IMR-90 (cell line): Measurements from ENCODE around the gene ITGB1BP1. TPM values are rescaled to one million over a fixed set of nuclear protein-coding genes. Genes with fewer than 3 reads are reported as not detected.

Source experiments
- ATAC-seq: fragments of 200-7000 bp; cut with Tn5 transposase; 2 replicates; pipeline ENCODE4 v1.9.1; 2020; ENCODE audit warnings: low read depth, mild to moderate bottlenecking, moderate library complexity
- BruUV-seq: library from RNA; stranded (reverse); fragments of 400-500 nt; replicated peaks from 2 replicates; lab custom pipeline; 2021; lab: Mats Ljungman, UMichigan
- CTCF ChIA-PET: fragments of 300-600 bp; formaldehyde crosslinking; extraction: SDS; loops from one replicate; lab custom pipeline; 2021; ENCODE audit warnings: antibody characterized with exemption; lab: Yijun Ruan, JAX
- POLR2A ChIA-PET: fragments of 300-600 bp; sonication (Branson Sonifier 250); formaldehyde crosslinking; loops from one replicate; lab custom pipeline; 2022; ENCODE audit warnings: antibody characterized with exemption; ENCODE audit not compliant: unreplicated experiment; lab: Charles Lee
- DNase-seq: peaks from one replicate; pipeline ENCODE4 v3.0.0; 2013
- H2AFZ ChIP-seq: replicated peaks from 2 replicates; pipeline ENCODE3; 2013; ENCODE audit warnings: low read length, mild to moderate bottlenecking; ENCODE audit not compliant: poor library complexity
- H2AK5ac ChIP-seq: 2 replicates; pipeline ENCODE4 v1.6.1; 2013; ENCODE audit warnings: low read depth, low read length, inconsistent platforms
- H2AK9ac ChIP-seq: replicated peaks from 2 replicates; pipeline ENCODE3; 2013; ENCODE audit warnings: mild to moderate bottlenecking, low read depth, low read length, moderate library complexity; ENCODE audit not compliant: poor library complexity
- H2BK120ac ChIP-seq: 2 replicates; pipeline ENCODE4 v1.6.1; 2013; ENCODE audit warnings: low read depth, low read length, inconsistent platforms
- H2BK15ac ChIP-seq: 3 replicates; pipeline ENCODE4 v1.6.1; 2013; ENCODE audit warnings: low read depth, low read length, inconsistent platforms
- H2BK20ac ChIP-seq: 2 replicates; pipeline ENCODE4 v1.6.1; 2013; ENCODE audit warnings: low read depth, mild to moderate bottlenecking, inconsistent platforms, low read length, moderate library complexity
- H2BK5ac ChIP-seq: 2 replicates; pipeline ENCODE4 v1.6.1; 2013; ENCODE audit warnings: mild to moderate bottlenecking, low read depth, low read length, inconsistent platforms; ENCODE audit not compliant: poor library complexity, severe bottlenecking
- H3K14ac ChIP-seq: replicated peaks from 2 replicates; pipeline ENCODE4 v1.6.1; 2013; ENCODE audit warnings: low read depth, low read length, inconsistent platforms
- H3K18ac ChIP-seq: 2 replicates; pipeline ENCODE4 v1.6.1; 2013; ENCODE audit warnings: low read depth, low read length, control low read depth
- H3K23ac ChIP-seq: 2 replicates; pipeline ENCODE4 v1.6.1; 2013; ENCODE audit warnings: low read depth, low read length, inconsistent platforms
- H3K27ac ChIP-seq: 2 replicates; pipeline ENCODE4 v1.5.1; 2013; ENCODE audit warnings: mild to moderate bottlenecking, control low read depth, low read length; ENCODE audit not compliant: insufficient read depth
- H3K27me3 ChIP-seq: 2 replicates; pipeline ENCODE4 v1.6.1; 2013; ENCODE audit warnings: low read length; ENCODE audit not compliant: control insufficient read depth, insufficient read depth
- H3K36me3 ChIP-seq: 2 replicates; pipeline ENCODE4 v1.6.1; 2013; ENCODE audit warnings: low read length, mixed read lengths; ENCODE audit not compliant: control insufficient read depth, insufficient read depth
- H3K4ac ChIP-seq: 2 replicates; pipeline ENCODE4 v1.6.1; 2013; ENCODE audit warnings: low read depth, low read length, inconsistent platforms
- H3K4me1 ChIP-seq: 2 replicates; pipeline ENCODE4 v1.6.1; 2013; ENCODE audit warnings: low read length, mixed read lengths; ENCODE audit not compliant: control insufficient read depth, insufficient read depth
- H3K4me2 ChIP-seq: 2 replicates; pipeline ENCODE4 v1.6.1; 2013; ENCODE audit warnings: low read depth, mild to moderate bottlenecking, control low read depth, low read length, moderate library complexity
- H3K4me3 ChIP-seq: 2 replicates; pipeline ENCODE4 v1.5.1; 2013; ENCODE audit warnings: low read depth, mild to moderate bottlenecking, control low read depth, low read length, moderate library complexity; ENCODE audit not compliant: insufficient read depth
- H3K56ac ChIP-seq: 2 replicates; pipeline ENCODE4 v1.6.1; 2013; ENCODE audit warnings: low read length, inconsistent platforms; ENCODE audit not compliant: insufficient read depth; ENCODE audit errors: extremely low read depth
- H3K79me1 ChIP-seq, 2 experiments: 2 replicates each; pipeline ENCODE4 v1.6.1; 2013; ENCODE audit warnings: low read length in 2 of 2, inconsistent platforms in 1 of 2, low read depth in 1 of 2
- H3K9ac ChIP-seq: 2 replicates; pipeline ENCODE4 v1.6.1; 2013; ENCODE audit warnings: low read depth, low read length, control low read depth
- H3K9me1 ChIP-seq: 2 replicates; pipeline ENCODE4 v1.6.1; 2013; ENCODE audit warnings: low read length, inconsistent platforms; ENCODE audit not compliant: insufficient read depth
- H3K9me3 ChIP-seq: 2 replicates; pipeline ENCODE4 v1.6.1; 2013; ENCODE audit warnings: low read length; ENCODE audit not compliant: control insufficient read depth, insufficient read depth
- H4K20me1 ChIP-seq: 2 replicates; pipeline ENCODE4 v1.6.1; 2013; ENCODE audit warnings: low read length, inconsistent platforms; ENCODE audit not compliant: insufficient read depth
- H4K5ac ChIP-seq: 2 replicates; pipeline ENCODE4 v1.6.1; 2013; ENCODE audit warnings: mild to moderate bottlenecking, low read depth, low read length, control low read depth
- H4K8ac ChIP-seq, 2 experiments: 2 replicates each; pipeline ENCODE4 v1.6.1; 2013; ENCODE audit warnings: low read depth in 2 of 2, low read length in 2 of 2, control low read depth in 1 of 2, inconsistent platforms in 1 of 2
- H4K91ac ChIP-seq: 2 replicates; pipeline ENCODE4 v1.6.1; 2013; ENCODE audit warnings: low read depth, low read length, inconsistent platforms; ENCODE audit not compliant: insufficient read depth
- NFE2L2 ChIP-seq: fragments of 150-350 bp; IDR thresholded peaks from 2 replicates; pipeline ENCODE4 v1.6.1; 2016; ENCODE audit warnings: low read depth, mild to moderate bottlenecking, low read length
- WGBS, 2 experiments: methylation state at CpG; one replicate each; pipeline versions ENCODE4 v1.1.5 to v1.1.7; 2013; ENCODE audit warnings: missing lambda C conversion rate in 2 of 2; ENCODE audit not compliant: insufficient read length in 1 of 2; ENCODE audit errors: extremely low coverage in 2 of 2; 5-methylcytosine and 5-hydroxymethylcytosine counted together
- dilution Hi-C: fragments of 300-500 bp; cut with HindIII; formaldehyde crosslinking; loops from one replicate; pipeline ENCODE4 v1.14.3; 2018; ENCODE audit warnings: low sequenced_read_pairs; ENCODE audit not compliant: unreplicated experiment
- in situ Hi-C: fragments of 300-500 bp; cut with MboI; formaldehyde crosslinking; loops from 3 replicates; pipeline ENCODE4 v1.14.3; 2019; ENCODE audit warnings: low sequenced_read_pairs, inconsistent platforms, mixed read lengths
- intact Hi-C: fragments of 100-400 bp; cut with micrococcal nuclease; formaldehyde crosslinking; loops from 2 replicates; pipeline ENCODE4 v1.10.0; 2022
- polyA plus RNA-seq, 3 experiments: library from polyadenylated mRNA; depleted of rRNA; stranded (reverse); fragments of >200 nt; gene quantifications; 2 replicates each; pipeline ENCODE4 v1.2.3, GENCODE V29; 2012; ENCODE audit warnings: low replicate concordance in 1 of 3
- total RNA-seq: library from RNA; depleted of rRNA; stranded (reverse); fragments of >200 nt; gene quantifications from 2 replicates; pipeline ENCODE4 v1.2.3, GENCODE V29; 2012

ITGB1BP1 gene
- total and polyA plus RNA-seq, 2 of the 4 experiments (the other 2 are of a cell fraction) = 48.6 to 88.1 TPM

DNA sequence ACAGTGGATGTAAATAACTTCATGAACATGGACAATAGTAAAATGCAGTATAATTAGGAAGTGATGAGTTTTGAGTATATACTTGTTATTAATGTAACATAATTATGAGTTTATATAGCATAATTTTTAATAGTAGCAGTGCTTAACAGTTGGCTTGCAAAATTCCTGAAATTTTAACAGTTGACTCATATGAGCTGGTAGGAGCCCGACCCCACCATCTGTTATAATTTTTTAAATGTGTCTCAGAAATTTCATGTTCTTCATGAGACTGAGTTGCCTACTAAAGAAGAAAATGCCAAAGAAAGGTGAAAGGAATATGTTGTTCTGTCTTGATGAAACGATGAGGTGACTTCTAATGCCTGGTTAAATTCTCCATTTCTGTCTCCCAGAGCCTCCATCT, 62.6 kb downstream of the ITGB1BP1 start:
- no peak overlapping the region for H2AFZ ChIP-seq
- no peak overlapping the region for H3K9ac ChIP-seq
- no peak overlapping the region for H3K56ac ChIP-seq
- peaks cover 10 to 31% of the 10 kb centered on the region in 2 experiments; a peak in 3 of 4 replicates for H3K79me1 ChIP-seq
- ATAC-seq (peak; percentile 52; the same call in 1 of the 2 replicates), DNase-seq (no peak)
- peaks cover 8% of the 10 kb centered on the region; the same call in 1 of the 2 replicates for H3K4me1 ChIP-seq
- no peak overlapping the region for H2BK5ac ChIP-seq
- no peak overlapping the region for H3K4ac ChIP-seq
- no peak overlapping the region for H2BK20ac ChIP-seq
- H3K27me3 ChIP-seq = no peaks in the 10 kb centered on the region
- H2AK9ac ChIP-seq = no peak overlapping the region
- no peaks in the 10 kb centered on the region for H3K9me3 ChIP-seq
- H3K36me3 ChIP-seq = peaks cover 35% of the 10 kb centered on the region
- no peak overlapping the region for H2AK5ac ChIP-seq
- peaks cover 12% of the 10 kb centered on the region for H3K9me1 ChIP-seq
- H3K18ac ChIP-seq = no peak overlapping the region
- dilution Hi-C loops (no loop called here), in situ Hi-C loops (no loop called here), intact Hi-C loops (no loop called here)
- no peak overlapping the region for H3K23ac ChIP-seq
- no peak overlapping the region for H4K8ac ChIP-seq
- H2BK120ac ChIP-seq = no peak overlapping the region
- no peak overlapping the region for H4K5ac ChIP-seq
- no peak overlapping the region for H3K14ac ChIP-seq
- H2BK15ac ChIP-seq = no peak overlapping the region
- H3K27ac ChIP-seq = no peak overlapping the region
- POLR2A ChIA-PET = no interaction called here
- WGBS, 2 experiments = no CpG with 5 or more reads among the region's 2 CpGs
- no TSS peak for BruUV-seq
- no peak overlapping the region for H4K91ac ChIP-seq
- H3K4me3 ChIP-seq = no peak overlapping the region
- H3K4me2 ChIP-seq = no peak overlapping the region
- H4K20me1 ChIP-seq = no peaks in the 10 kb centered on the region
- no peak for TF ChIP-seq NFE2L2
- CTCF ChIA-PET = no interaction called here
